HG03565 (cell line): Measurements from ENCODE around the gene RXRA.
A peak's percentile ranks its signal among the peaks of the same experiment; 100 is the strongest.

Source experiments
- ATAC-seq: cut with Tn5 transposase; IDR thresholded peaks from one replicate; pipeline ENCODE4 v1.9.1; 2021; ENCODE audit warnings: mild to moderate bottlenecking, moderate library complexity; ENCODE audit not compliant: unreplicated experiment

The RXRA gene

DNA sequence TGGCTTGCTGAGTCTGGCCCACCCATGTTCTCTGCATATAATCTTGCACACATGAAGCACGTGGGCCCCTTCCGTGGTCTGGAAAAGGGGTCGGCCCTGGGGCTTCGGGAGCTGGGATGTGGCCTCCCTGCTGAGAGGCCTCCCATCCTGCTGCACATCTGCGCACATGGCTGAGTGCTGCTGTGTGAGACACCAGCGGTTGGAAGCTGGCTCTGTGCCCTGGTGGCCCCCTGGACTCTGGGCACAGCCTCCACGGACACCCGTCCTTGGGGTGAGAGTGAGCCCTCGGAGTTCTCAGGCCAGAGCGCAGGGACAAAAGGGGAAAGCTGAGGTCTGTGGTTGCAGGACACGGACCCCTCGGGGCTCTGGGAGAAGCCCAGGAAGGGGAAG, 115.8 kb downstream of the RXRA start:
- ATAC-seq = no peak

DNA sequence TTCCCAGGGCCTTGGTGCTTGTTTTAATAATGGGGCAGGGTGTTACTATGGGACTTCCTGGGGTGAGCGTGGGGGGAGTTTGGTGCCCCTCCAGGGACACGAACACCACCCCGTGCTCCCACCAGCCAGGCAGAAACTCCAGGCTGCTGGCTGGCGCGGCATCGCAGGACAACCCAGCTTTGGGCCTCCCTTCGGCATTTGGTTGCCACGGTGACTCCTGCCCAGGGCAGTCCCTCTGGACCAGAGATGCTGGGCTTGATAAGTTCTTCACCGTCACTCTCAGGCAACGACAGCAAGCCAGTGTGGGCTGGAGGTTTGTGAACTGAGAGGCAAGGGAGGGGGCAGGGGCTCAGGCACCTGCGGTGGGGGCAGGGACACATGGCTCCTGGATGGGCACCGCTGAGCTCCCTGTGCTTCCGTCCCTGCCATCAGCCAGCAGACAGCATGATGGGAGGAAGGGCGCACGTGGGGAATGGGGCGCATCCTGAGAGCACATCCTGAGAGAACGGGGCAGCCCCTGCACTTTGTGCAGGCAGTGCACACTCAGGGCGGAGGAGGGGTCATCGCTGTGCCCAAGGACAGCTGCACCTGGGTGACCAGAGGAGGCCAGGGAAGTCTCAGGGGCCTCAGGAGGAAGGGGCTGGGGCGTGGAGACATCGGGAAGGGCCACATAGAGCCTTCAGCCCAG, 116.4 kb downstream of the RXRA start:
- ATAC-seq = no peak

DNA sequence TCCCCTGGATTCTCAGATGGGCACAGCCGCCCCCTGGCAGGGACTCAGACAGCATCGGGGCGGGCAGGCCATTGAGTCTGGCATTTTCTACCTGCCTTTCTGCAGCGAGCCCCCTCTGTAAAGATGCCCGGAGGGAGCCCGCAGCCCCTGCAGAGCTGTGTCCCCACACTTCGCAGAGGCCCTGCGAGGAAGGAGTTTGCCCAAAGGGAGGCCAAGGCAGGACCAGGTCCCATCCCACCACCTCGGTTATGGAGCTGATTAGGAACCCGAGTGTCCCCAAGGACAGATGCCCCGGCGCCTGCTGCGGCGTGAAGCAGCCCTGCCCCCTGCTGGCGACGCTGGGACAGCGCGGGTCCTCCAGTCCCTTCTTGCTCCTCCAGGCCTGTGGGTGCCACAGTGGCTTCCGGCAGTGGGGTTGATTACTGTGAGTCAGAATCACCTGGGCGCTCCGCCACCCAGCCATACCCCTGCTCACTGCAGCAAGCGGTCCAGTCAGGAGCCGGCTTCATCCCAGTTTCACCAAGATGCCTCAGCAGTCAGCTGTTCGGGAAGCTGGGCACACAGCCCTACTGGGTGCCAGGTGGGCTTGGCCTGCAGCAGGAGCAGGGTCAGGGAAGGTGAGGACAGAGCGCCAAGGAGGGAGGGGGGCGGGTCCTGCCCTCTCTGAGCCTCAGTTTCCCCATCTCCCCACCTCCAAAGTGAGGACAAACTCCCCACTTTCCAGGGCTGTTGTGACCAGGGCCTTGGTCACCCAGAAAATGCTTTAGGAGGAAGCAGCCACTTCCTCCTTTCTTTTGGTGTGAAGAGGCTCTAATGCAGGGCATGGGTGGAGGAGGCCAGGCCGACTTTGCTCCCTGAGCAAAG, 117.2 kb downstream of the RXRA start:
- no peak for ATAC-seq

DNA sequence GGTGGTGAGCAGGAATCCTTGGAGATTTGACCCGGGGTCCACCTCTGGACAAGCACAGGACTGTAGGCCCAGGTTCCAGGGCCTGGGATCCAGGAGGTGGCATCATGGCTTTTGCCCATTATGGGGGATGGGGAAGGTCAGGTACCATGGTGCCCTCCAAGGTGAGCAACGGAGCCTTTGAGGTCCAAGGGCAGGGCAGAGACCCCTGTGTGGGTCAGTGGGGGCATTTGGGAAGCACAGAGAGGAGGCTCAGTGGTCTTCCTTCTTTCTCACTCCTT, 117.7 kb downstream of the RXRA start:
- ATAC-seq = no peak

DNA sequence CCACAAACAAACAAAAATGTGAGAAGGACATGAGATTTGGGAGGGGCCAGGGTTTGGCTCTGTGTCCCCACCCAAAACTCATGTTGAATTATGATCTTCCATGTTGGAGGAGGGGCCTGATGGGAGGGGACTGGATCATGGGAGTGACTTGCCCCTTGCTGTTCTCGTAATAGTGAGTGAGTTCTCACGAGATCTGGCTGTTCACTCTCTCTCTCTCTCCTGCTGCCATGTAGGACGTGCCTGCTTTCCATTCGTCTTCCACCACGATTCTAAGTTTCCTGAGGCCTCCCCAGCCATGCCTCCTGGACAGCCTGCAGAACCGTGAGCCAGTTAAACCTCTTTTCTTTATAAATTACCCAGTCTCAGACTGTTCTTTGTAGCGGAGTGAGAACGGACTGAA, 118.7 kb downstream of the RXRA start:
- ATAC-seq = no peak

DNA sequence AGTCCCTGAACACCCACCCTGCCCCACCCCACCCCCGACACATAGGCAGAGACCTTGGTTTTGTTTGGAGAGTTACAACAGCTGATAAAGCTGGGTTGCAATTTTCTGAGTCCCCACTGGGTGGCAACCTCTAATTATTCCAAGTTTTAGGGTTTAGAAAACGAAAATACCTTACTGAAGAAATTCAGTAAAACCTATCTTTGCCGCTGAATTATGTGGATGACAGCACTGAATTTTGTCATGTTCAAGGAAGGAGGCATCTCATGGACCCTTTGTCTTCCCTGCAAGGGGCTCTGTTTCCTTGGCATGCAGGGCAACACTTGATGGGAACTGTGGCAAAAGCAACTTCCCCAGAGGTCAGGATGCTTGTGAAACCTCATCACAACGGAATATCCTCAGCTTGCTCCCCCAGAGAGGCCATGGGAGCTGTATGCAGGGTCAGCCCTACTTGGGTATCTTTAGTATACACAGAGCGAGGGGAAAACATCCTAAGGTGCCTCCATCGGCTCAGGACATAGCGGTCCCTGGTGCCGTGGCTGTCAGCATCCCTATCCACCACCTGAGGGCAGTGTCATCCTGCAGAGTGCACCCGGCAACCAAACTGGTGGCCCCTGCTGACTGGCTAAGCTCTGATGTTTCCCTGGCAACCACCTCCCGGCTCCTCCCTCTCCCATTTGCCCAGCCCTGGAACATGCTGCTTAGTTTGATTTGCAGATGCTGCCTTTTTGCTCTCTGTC, 123.1 kb downstream of the RXRA start:
- peak; percentile 69 for ATAC-seq

DNA sequence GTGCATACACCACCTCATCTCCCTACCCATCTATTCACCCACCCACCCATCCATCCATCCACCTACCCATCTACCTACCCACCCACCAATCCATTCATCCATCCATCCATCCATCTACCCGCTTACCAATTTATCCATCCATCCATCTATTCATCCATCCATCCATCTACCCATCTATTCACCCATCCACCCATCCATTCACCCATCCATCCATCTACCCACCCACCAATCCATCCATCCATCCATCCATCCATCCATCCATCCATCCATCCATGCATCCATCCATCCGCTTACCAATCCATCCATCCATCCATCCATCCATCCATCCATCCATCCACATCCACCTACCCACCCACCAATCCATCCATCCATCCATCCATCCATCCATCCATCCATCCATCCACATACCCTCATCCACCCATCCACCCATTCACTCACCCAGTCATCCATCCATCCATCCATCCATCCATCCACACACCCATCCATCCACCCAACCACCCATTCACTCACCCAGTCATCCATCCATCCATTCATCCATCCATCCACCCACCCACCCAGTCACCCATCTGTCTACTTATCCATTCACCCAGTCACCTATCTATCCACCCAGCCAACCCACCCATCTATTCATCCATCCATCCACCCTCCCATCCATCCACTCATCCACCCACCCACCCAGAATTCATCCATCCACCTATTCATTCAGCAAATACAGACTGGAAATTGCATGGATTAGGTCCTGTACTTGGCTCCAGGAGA, 125.6 kb downstream of the RXRA start:
- no peak for ATAC-seq

DNA sequence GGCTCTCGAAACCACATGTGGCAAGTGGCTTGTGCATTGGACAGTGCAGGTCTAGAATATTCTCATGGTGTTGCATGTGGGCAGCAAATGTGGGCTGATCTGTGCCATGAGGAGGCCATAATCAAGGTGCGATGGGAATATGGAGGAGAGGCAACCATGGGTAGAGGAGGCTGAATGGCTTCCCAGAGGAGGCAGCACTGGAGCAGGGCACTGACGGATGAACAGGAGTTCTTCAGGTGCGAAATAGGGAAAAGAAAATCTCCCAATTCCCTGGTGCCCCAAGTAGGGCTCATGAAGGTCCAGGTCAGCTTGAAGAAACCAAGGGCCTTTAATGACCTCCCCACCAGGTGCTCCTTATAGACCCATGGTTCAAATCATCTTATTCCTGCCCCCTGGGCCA, 126.5 kb downstream of the RXRA start:
- ATAC-seq = no peak

DNA sequence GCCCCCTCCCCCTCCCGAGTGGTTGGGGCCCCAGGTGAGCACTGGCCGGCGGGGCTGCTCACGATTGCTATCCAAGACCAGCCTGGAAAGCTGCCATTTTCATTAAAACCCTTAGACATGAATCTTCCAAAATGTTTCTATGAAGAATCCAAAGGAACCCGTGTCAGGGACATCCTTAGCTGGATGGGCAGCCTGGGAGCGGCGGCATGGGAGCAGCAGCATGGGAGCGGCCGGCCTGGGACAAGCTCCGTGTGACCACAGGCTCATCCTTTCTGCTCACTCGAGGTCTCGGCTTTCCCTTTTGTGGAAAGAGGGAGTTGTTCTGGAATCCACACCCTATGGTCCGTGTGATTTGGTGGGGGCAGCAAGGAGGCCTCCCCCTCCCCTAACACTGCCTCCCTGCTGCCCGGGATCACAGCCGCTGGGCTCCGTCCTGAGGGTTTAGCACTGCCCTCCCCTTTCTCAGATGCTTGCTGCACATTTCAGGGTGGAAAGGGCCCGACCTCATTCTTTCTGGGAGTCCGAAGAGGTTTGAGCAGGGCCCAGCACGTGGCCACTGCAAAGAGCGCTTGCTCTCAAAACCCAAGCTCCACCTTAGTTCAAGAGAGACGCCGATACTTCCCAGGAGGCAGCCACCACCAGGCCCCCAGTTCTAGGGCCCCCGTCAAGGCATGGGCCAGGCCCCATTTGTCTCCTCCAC, 127.7 kb downstream of the RXRA start:
- no peak for ATAC-seq

DNA sequence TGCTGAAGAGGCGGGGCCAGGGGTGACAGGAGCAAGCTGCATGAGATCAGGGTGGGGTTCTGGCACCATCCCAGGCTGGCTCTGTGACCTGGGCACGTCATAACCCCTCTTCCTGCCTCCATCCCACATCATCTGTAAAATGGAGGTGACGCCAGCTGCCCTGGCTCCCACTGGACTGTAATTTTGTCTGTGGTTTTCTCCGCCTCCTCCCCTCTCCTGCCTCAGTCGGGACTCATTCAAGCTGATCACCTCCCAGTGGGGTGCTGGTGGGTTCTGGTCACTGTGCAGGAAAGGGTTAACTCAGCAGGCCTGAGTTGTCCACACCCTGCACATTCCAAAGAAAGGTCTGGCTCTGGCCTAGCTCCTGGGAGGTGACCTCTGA, 128.2 kb downstream of the RXRA start:
- ATAC-seq = no peak

DNA sequence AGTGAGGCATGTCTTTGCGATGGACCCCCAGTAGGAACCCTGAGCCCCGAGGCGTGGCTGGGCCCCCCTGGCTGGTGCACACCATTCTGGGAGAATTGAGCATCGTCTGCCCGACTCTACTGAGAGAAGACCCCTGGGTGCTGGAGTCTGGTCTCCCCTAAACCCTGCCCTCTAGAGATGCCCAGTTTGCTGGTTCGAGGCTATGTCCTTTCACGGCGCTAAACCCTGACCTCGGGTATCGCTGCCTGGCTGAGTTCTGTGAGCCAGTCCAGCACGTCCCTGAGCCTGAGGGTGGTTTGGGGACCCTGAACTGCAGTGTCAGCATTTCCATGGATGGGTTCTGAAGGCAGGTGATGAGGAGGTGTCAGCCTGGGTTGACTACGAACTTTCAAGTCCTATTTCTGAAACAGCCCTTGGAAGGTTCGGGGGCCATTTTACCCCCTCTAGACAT, 128.8 kb downstream of the RXRA start:
- ATAC-seq = no peak

DNA sequence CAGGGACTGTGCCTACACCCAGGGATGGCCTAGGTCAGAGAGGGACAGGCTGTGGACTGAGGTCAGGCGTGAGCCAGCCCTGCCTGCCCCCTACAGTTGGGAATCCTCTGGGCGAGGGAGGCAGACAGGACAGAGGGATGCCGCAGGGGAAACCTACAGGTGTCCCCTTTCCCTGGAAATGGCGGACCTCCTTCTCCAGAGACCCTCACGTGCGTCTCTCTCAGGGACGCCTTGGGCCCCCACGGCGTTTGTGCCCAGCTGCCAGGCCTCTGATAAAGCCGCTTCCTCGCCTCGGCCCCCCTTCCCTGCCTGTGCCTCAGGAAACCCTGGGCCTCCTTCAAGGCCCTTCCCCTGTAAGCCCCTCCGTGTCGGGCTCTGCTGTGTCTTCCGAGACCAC, 129.3 kb downstream of the RXRA start:
- ATAC-seq = no peak

DNA sequence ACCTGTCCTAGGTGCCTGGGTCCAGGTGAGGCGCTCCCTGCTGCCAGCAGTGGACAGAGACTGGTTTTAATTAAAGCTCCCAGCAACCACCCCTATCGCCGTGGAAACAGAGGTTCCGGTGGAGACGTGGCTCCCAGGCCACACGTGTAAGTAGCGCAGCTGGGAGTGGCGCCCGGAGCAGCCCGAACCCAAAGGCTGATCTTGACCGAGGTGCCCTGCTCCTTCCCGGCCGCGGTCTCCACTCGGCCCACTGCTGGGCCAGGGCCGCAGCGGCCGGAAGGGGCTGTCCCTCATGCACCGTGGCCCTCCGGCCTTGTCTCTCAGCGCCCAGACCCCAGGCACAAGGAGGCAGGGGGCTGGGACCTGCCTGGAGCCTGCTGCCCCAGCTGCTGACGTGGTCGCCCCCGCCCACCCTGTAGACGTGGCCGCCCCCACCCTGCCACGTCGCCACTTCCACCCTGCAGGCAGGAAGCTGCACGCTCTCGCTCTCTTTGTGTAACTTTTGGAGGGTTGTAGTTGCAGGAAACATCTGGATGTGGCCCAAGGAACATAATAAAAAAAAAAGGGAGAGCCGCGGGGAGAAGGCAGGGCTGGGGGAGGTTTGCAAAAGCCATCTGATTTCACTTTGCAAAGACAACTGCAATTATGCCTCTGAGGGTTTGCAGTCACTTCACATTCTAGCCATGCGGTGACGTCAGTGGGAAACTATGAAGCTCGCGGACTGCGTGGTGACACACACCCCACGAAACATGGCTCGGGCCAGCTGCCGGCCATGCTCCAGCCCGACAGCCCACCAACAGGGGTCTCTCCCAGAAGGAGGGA, 129.9 kb downstream of the RXRA start:
- no peak for ATAC-seq

DNA sequence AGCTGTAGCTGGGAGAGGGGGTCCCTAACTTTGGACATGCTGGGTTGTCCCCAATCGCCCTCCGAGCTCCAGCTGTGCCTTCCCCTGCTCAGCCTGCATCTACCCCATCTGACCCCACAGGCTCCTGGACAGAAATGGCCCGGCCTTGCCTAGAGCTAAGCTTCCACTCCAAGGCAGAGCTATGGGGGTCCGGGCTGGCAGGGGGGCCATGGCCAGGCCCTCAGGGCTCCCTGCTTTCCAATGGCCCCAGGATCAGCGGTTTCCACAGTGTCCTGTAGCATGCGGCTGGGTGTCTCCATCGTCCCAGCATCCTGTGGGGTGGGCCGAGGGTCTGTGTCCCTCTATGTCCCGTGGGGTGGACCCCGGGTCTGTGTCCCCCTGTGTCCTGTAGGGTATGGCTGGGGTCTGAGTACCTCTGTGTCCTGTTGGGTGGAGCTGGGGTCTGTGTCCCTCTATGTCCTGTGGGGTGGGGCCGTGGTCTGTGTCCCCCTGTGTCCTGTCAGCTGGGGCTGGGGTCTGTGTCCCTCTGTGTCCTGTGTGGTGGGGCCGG, 130.6 kb downstream of the RXRA start:
- ATAC-seq = no peak

DNA sequence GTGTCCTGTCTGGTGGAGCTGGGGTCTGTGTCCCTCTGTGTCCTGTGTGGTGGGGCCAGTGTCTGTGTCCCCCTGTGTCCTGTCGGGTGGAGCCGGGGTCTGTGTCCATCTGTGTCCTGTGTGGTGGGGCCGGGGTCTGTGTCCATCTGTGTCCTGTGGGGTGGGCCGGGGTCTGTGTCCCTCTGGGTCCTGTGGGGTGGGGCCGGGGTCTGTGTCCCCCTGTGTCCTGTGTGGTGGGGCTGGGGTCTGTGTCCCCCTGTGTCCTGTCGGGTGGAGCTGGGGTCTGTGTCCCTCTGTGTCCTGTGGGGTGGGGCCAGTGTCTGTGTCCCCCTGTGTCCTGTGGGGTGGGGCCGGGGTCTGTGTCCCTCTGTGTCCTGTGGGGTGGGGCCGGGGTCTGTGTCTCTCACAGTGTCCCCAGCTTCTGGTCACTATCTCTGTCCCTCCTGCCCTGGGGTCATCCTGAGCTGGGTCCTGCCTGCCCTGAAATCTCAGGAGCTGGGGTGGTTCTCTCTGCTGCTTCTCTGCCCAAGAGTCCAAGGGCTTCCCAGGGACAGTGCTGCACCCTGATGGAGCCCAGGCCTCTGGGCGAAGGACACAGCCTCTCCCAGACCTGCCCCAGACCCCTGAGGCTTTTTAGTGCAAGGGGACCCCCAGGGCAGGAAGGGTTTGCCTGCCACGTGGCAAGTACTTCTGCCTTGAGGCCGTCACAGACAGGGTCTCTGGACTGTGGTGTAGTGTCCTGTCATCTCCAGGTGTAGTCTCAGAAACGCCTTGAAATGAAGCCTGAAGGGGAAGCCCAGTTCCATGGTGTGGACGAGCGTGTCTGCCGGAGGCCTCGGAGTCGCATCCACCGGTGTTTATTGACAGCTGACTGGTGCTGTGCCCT, 131.3 kb downstream of the RXRA start:
- no peak for ATAC-seq

DNA sequence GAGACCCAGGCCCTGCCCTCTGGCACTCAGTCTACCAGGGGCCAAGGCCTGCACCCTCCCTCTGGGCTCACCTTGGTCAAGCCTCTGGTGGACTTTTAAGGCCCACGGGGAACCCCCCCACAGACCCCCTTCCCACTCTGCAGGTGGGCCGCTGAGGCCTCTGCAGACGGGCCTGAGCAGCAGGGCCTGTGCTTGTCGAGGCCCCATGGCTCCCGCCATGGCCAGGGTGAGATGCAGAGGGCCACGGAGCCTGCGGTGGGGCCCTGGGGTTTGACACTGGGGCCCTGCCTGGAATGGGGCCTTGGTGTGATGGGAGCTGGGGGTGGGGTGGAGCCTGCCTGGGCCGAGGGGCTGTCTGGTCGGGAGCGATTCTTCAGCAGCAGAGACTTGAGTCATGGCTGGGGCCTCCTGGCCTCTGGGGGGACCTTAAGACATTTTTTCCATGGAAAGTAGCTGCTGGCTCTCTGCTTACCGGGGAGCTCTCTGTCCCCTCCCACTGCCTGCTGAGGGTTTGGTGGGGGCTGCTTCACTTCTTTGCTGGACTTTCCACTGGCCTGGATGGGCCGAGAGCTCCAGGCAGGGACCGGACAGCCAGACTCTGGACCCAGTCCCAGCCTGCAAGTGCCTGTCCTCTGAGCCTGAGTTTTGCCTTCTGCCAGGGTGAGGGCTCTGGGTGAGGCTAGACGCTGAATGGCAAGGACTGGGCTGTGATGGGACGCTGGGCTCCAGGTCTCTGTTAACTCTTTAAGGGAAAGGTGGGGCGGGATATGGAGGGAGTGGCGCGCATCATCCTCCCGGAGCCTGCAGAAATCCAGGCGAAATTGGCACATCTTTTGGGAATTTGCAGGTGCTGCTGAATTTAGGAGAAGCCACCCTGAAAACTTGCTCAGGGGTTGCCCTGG, 132.2 kb downstream of the RXRA start:
- ATAC-seq = no peak

DNA sequence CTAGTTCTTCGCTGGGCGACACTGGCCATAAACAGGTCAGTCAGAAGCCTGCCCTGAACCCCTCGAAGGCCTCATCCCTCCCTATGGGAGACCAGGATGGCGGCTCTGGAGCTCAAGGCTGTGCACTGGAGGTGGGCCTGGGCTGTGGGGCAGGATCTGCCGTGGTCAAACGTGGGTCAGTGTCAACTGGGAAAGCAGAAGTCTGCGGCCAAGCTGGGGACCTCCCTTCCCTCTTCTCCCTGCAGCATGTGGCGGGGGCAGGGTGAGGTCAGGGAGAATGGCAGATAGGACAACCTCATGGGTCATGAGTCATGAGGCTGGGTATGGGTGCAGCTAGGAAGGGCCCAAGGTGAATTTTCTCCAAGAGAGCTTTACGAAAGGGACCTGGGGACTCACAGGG, 132.9 kb downstream of the RXRA start:
- ATAC-seq = no peak

DNA sequence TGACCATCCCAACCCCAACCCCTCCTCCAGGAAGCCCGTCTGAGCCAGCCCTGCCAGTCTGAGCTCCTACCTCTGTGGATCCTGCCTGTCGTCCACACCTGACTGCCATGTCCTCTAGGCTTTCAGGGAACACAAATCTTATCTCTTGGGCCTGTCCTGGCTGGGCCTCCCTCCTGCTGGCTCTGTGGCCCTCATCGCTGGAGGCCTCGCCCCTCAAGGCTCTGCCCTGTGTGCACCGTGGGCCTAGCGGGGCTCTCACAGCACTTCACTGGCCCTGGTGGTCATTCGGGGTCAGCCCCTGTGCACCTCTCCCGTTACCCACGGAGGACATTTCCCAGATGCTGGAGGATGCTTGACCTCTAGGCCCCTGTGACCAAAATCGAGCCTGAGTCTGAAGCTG, 133.3 kb downstream of the RXRA start:
- ATAC-seq = no peak
